Suprapubic skin (tissue), 4 donors: ENCODE data around the gene TSPAN8. TPM values are rescaled to one million over a fixed set of nuclear protein-coding genes. Genes with fewer than 3 reads are reported as not detected.

Experiments used
- DNase-seq, 2 donors: peaks; one replicate each; pipeline ENCODE4 v3.0.0-alpha.2; 2019; ENCODE audit warnings: low spot score in 2 of 2
- H3K27ac ChIP-seq: fragments of 200-600 bp; sonication (generic); one replicate; pipeline ENCODE4 v1.5.1; 2019
- H3K27me3 ChIP-seq: fragments of 200-600 bp; sonication (generic); one replicate; pipeline ENCODE4 v1.5.1; 2019
- H3K36me3 ChIP-seq: fragments of 200-600 bp; sonication (generic); one replicate; pipeline ENCODE4 v1.5.1; 2019
- H3K4me1 ChIP-seq: fragments of 200-600 bp; sonication (generic); one replicate; pipeline ENCODE4 v1.5.1; 2019
- H3K4me3 ChIP-seq: fragments of 200-600 bp; sonication (generic); one replicate; pipeline ENCODE4 v1.5.1; 2019; ENCODE audit warnings: mild to moderate bottlenecking
- H3K9me3 ChIP-seq: fragments of 200-600 bp; sonication (generic); one replicate; pipeline ENCODE4 v1.5.1; 2019
- EP300 ChIP-seq: sonication (generic); formaldehyde crosslinking; IDR thresholded peaks from one replicate; pipeline ENCODE4 v1.6.1; 2017; ENCODE audit warnings: antibody characterized with exemption
- POLR2A ChIP-seq, 2 donors: fragments of 450-650 bp; IDR thresholded peaks; one replicate each; pipeline ENCODE4 v1.6.1; 2017; ENCODE audit warnings: antibody characterized with exemption in 2 of 2, mild to moderate bottlenecking in 2 of 2, moderate library complexity in 2 of 2
- POLR2AphosphoS5 ChIP-seq, 3 donors: sonication (generic); formaldehyde crosslinking; IDR thresholded peaks; one replicate each; pipeline ENCODE4 v1.6.1; 2017; ENCODE audit warnings: antibody characterized with exemption in 3 of 3
- WGBS: methylation state at CpG from one replicate; pipeline ENCODE4 v1.1.5; 2018; 5-methylcytosine and 5-hydroxymethylcytosine counted together
- total RNA-seq, 4 donors: library from RNA; depleted of rRNA; stranded (reverse); fragments of >200 nt; gene quantifications; one replicate each; pipeline ENCODE4 v1.1.0, GENCODE V29; 2016
- TF ChIP-seq, protein P1 (sequence below), 2 donors: fragments of 200-600 bp in 1 of 2; fragments of 450-650 bp in 1 of 2; sonication (generic) in 1 of 2; IDR thresholded peaks; one replicate each; pipeline ENCODE4 v1.5.1; 2016 to 2019; ENCODE audit warnings: antibody characterized with exemption in 2 of 2, mild to moderate bottlenecking in 1 of 2, moderate library complexity in 1 of 2

Gene TSPAN8
- 10 to 100 TPM in 3 of 4 donors, 1 to 10 TPM in 1; 8.3 to 33.6 (median 26.1) TPM for total RNA-seq

DNA sequence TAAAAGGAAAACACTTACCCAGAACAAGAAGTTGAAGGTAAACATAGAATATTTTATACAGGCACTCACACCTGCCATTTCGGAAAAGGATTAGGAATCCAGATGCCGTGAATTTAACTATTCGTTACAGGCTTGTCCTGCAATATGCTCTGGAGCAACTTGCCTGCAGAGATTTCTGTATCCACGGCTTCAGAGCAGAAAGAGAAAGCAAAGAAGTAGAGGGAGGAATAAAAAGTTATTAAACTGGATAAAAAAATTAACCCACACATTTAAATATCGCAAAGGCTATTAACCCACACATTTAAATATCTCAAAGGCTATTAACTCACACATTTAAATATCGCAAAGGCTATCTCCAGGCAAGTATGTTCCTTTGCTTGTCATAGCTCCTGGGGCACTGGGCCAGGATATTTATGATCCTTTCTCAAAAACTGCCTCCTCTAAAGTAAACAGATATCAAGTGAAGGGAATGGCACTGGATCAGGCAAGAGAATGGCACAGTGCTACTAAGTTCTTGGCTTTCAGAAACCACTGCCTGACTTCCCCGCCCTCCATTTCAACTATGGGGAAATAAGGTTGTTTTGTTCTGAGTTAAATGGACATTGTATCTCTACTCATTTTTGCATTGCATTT, at the start of gene TSPAN8:
Gene TSPAN8 (minus strand): TSS at position 399 of the 633 bp plus-strand sequence. CDS start 321 bp downstream, at position 78.
- Histone ChIP-seq H3K4me1 (peaks cover 8% of the 10 kb centered on the region), H3K27ac (no peak within 1 kb of the TSS), H3K36me3 (no peaks in the 10 kb centered on the region), H3K27me3 (no peaks in the 10 kb centered on the region), H3K9me3 (no peaks in the 10 kb centered on the region), H3K4me3 (peak within 1 kb of the TSS; percentile 20)
- TF ChIP-seq EP300 (no peak), POLR2AphosphoS5 (IDR thresholded peaks at IDR 0.05) (no peak), POLR2A (IDR thresholded peaks at IDR 0.05) (no peak)
- TF ChIP-seq, protein P1, sequence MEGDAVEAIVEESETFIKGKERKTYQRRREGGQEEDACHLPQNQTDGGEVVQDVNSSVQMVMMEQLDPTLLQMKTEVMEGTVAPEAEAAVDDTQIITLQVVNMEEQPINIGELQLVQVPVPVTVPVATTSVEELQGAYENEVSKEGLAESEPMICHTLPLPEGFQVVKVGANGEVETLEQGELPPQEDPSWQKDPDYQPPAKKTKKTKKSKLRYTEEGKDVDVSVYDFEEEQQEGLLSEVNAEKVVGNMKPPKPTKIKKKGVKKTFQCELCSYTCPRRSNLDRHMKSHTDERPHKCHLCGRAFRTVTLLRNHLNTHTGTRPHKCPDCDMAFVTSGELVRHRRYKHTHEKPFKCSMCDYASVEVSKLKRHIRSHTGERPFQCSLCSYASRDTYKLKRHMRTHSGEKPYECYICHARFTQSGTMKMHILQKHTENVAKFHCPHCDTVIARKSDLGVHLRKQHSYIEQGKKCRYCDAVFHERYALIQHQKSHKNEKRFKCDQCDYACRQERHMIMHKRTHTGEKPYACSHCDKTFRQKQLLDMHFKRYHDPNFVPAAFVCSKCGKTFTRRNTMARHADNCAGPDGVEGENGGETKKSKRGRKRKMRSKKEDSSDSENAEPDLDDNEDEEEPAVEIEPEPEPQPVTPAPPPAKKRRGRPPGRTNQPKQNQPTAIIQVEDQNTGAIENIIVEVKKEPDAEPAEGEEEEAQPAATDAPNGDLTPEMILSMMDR (IDR thresholded peaks at IDR 0.05): no peak
- 40% methylated on average over 7 of the region's 7 CpGs for WGBS
- no peak for DNase-seq

GRCh38 chr12:71201136-71201679, 43.4 kb upstream of the TSPAN8 start:
- TF ChIP-seq EP300 (no peak), POLR2AphosphoS5 (IDR thresholded peaks at IDR 0.05) (no peak), POLR2A (IDR thresholded peaks at IDR 0.05) (no peak)
- TF ChIP-seq, protein P1 (IDR thresholded peaks at IDR 0.05): no peak
- WGBS: 89% methylated on average over 1 of the region's 1 CpG

DNA sequence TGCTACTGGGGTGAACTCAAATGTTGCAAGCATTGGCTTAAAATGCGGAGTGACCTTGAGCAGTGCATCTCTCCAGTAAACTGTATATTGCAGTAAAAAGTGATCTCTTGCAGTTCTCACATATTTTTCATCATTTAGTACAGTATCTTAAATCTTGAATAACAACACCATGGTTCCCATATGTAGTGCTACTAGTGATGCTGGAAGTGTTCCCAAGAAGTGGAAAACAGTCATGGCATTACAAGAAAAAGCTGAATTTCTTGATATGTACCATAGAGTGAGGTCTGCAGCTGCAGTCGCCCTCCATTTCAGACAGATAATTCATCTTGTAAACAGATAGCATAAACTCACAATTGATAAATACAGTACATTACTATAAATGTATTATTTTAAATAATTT, 42.9 kb upstream of the TSPAN8 start:
- no peak for TF ChIP-seq POLR2AphosphoS5 (IDR thresholded peaks at IDR 0.05)
- no peak for TF ChIP-seq POLR2A (IDR thresholded peaks at IDR 0.05)
- no peak for TF ChIP-seq EP300
- TF ChIP-seq, protein P1 (IDR thresholded peaks at IDR 0.05): no peak

More at GRCh38 chr12:71201136-71201679, 43.4 kb upstream of the TSPAN8 start:
- H3K4me3 ChIP-seq: no peak overlapping the region
- no peaks in the 10 kb centered on the region for H3K4me1 ChIP-seq
- H3K36me3 ChIP-seq: no peaks in the 10 kb centered on the region
- H3K27me3 ChIP-seq: no peaks in the 10 kb centered on the region
- no peak overlapping the region for H3K27ac ChIP-seq
- DNase-seq: no peak
- H3K9me3 ChIP-seq: no peaks in the 10 kb centered on the region

GRCh38 chr12:71197460-71197859, 39.7 kb upstream of the TSPAN8 start:
- no peak overlapping the region for H3K27ac ChIP-seq
- no peaks in the 10 kb centered on the region for H3K4me1 ChIP-seq
- no peaks in the 10 kb centered on the region for H3K9me3 ChIP-seq
- no peak for DNase-seq
- H3K4me3 ChIP-seq: no peak overlapping the region
- no peak for TF ChIP-seq EP300
- TF ChIP-seq POLR2A (IDR thresholded peaks at IDR 0.05): no peak
- TF ChIP-seq, protein P1 (IDR thresholded peaks at IDR 0.05): no peak
- TF ChIP-seq POLR2AphosphoS5 (IDR thresholded peaks at IDR 0.05): no peak
- H3K36me3 ChIP-seq: no peaks in the 10 kb centered on the region
- H3K27me3 ChIP-seq: no peaks in the 10 kb centered on the region

More for the DNA sequence above, 42.9 kb upstream of the TSPAN8 start:
- 100% methylated on average over 2 of the region's 2 CpGs for WGBS
- Histone ChIP-seq H3K4me1 (no peaks in the 10 kb centered on the region), H3K27me3 (no peaks in the 10 kb centered on the region), H3K9me3 (no peaks in the 10 kb centered on the region), H3K27ac (no peak overlapping the region), H3K4me3 (no peak overlapping the region), H3K36me3 (no peaks in the 10 kb centered on the region)
- DNase-seq: no peak

- Histone ChIP-seq H3K4me1 (no peaks in the 10 kb centered on the region), H3K4me3 (no peak overlapping the region), H3K9me3 (no peaks in the 10 kb centered on the region), H3K36me3 (no peaks in the 10 kb centered on the region), H3K27ac (no peak overlapping the region), H3K27me3 (no peaks in the 10 kb centered on the region)
- no peak for DNase-seq
- no peak for TF ChIP-seq EP300
- TF ChIP-seq POLR2AphosphoS5 (IDR thresholded peaks at IDR 0.05): no peak
- TF ChIP-seq, protein P1 (IDR thresholded peaks at IDR 0.05): no peak
- no peak for TF ChIP-seq POLR2A (IDR thresholded peaks at IDR 0.05)
- 60% methylated on average over 5 of the region's 5 CpGs for WGBS
These were observed 37.6 kb upstream of the TSPAN8 start for GRCh38 chr12:71195338-71195896.
